Kidney glomerular epithelial cell (primary cell): ENCODE data around the gene UAP1L1.
"Not testable (repeated sequence)": the region's sequence is repeated elsewhere in the genome, so short reads cannot be mapped to it uniquely, and the experiment has no call there.

Experiments used
- DNase-seq: peaks from one replicate; lab custom pipeline; 2025; lab: John Stamatoyannopoulos, UW

The UAP1L1 gene

GRCh38 chr9:137077010-137077747 lies at the start of gene UAP1L1:
UAP1L1 (plus strand) TSS chr9:137077517; CDS start chr9:137077533, 16 bp downstream.
- no peak for DNase-seq

DNA sequence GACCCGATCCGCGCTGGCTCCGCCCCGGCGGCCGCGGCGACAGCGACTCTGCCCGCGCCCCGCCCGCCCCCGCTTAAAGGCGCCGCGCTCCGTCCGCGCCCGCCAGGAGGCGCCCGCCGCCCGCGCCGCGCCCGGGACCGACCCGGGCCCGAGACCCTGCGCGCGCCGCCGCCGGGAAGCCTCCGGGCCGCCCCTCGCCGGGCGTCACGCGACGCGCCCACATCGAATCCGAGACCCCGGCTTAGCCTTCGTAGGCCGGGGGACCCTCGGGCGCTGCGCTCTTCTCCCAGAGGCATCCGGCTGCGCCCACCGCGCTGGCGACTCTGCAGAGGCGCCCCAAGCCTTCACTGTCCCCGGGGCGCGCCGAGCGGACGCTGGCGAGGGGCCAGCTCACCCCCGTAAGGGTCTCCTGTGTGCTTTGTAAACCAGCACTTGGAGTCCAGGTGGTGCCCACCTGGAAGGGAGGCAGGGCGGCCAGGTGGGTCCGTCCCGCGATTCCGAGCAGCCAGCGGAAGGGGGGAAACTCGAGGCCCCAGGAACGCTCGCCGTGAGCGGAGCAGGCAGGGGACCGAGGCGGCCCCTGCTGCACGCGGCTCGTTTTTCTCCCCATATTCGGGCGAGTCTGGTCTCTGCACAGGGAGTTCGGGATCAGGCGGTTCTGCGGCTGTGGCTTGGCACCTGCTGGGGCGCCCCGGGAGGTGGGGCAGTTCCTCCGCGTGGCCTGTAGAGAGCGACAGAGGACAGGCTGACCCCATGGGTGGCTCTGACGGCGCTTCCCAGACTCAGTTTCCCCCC lies 48.9 kb upstream of the UAP1L1 start:
- DNase-seq = no peak

DNA sequence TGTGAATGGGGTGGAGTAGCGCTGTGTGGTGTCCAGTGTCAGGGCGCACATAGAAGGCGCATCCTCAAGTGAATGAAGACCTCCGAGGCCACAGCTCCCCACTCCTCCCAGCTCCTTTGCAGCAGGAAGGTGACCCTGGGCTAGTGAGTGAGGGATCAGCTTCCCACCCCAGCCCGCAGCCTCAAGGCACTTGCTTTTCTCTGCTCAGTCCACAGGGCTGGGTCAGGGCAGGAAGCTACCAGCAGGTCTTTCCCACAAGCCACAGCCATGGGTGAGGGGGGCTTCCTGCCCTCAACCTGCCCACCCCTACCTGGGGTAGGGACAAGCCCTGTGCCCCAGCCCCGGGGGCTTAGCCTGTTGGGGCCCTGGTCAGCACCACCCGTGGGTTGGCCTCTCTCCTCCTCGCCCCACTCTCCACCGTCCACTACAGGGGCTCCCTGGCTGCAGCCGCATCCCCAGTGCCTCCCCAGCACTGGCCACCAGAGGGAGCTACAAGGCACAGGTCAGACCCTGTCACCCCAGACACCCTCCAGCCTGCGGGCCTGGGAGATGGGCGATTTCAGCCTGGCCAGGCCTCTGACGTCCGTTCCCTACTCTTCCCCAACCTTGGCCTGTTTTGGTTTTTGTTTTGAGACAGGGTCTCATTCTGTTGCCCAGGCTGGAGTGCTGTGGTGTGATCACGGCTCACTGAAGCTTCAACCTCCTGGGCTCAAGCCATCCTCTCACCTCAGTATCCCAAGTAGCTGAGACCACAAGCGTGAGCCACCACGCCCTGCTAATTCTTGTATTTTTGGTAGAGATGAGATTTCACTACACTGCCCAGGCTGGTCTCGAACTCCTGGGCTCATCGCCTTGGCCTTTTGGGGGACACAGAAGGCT lies 48.0 kb upstream of the UAP1L1 start:
- no peak for DNase-seq

GRCh38 chr9:137030006-137030405 lies 47.3 kb upstream of the UAP1L1 start:
- DNase-seq = no peak

DNA sequence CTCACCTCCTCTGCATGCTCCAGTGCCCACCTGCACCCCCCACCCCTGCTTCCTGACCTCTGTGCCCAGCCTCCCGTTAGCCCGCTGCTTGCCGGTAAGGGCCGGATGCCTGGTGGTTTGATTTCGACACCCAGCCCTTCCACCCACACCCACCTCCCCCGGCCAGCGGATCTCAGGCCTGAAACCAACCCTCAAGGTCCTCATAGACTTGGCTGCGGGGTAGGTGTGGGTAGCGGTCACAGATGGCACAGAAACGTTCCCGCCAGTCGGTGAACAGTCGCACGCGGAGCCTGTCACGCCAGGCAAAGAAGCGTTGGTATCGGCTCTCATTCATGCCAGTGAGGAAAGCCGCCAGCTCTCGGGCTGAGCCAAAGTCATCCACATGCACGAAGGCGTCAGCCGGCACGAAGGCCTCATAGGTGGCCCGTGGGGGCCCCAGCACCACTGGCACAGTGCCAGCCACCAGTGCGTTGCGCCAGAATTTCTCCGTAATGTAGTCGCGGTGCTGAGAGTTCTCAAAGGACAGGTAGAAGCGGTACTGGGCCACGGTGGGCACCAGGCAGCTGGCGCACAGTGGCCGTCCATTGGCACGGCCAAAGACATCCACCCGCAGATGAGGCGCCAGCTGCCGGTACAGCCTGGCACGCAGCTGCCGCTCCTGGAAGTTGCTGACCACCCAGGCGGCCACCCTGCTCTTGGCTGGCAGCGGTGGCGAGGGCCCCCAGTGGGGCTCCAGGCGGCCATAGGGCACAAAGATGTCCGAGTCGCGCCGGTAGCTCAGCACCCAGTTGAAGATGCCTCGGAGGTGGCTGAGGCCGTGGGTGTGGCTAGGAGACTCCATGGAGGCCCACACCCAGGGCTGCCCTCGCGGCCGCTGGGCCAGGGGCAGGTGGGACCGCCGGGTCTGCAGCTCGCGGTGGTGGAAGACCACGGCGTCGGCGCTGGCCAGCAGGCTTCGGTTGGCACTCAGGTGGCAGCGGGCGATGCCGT lies 46.5 kb upstream of the UAP1L1 start:
- no peak for DNase-seq

DNA sequence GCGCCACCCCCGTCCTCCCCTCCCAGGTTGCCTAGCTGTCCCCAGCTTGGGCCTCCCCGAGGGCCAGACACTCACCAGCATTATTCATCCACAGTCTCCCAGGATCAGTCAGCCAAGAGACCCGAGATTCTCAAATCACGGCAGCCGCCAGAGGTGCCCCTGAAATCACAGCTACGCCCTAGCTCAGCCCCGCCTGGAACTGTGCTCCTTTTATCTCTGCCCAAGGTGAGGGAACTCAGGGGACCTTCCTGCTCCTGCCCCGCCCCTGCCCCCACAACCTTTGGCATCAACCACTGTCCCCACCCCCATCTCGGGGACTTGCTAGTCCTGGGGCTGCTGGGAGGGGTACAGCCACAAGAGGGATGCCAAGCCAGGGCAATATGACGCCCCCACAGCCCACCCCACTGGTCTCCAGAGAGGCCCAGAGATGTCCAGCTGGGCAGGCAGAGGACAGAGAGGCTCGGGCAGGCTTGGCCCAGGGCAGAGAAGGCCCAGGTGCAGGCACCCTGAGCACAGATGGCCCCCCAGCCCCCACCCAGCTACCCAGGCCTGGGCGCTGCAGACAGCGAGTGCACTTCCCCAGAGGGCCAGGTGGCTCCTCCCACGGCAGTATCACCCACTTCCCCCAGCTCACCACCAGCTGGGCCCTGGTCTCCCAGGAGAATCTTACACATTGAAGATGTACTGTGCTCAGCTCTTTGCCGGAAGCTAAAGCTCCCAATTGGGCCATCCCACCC lies 45.2 kb upstream of the UAP1L1 start, which contains the start of gene FUT7:
Gene FUT7, minus strand, starts transcription at position 185 of the 737 bp plus-strand sequence. Its CDS starts 97 bp downstream, at position 88.
- no peak for DNase-seq

GRCh38 chr9:137032858-137033257 lies 44.5 kb upstream of the UAP1L1 start:
- DNase-seq = no peak

DNA sequence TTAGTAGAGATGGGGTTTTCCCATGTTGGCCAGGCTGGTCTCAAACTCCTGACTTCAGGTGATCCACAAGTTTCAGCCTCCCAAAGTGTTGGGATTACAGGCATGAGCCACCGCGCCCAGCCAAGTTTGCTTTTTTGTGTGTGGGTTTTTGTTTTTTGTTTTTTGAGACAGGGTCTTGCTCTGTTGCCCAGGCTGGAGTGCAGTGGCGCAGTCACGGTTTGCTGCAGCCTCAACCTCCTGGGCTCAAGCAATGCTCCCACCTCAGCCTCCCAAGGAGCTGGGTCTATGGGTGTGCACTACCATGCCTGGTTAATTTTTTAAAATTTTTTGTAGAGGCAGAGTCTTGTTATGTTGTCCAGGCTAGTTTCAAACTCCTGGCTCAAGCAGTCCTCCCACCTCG lies 43.8 kb upstream of the UAP1L1 start:
- not testable (repeated sequence) for DNase-seq

DNA sequence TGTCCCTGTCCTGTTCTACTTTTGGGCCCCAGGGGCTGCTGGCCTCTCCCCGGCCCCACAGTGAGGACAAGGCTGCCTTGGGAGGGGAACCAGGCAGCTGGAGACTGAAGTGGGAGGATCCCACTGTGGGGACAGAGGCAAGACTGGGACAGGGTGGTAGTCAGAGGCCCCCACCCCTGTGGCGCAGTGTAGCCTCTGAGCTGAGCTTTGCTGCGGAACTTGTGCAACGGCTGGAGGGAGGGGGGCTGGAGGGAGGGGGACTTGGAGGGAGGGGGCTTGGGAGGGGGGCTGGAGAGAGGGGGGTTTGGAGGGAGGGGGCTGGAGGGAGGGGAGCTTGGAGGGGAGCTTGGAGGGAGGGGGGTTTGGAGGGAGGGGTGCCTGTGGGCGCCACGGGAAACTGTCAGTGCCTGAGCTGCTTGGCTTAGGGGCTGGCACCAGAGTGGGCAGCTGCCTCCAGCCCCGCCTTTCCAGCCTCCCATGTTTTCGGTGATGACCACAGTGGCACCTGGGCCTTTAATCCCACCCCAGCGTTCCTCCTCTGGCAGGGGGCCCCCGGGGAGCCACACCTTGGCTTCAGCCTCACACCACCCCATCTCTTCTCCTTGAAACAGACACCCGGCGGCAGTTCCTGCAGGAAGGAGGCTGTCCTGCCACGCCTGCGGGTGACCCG lies 43.1 kb upstream of the UAP1L1 start:
- no peak for DNase-seq

- DNase-seq = peak; percentile 74
Measured at GRCh38 chr9:137034709-137035506, 42.4 kb upstream of the UAP1L1 start.

- no peak for DNase-seq
Measured at GRCh38 chr9:137035507-137035834, 41.8 kb upstream of the UAP1L1 start.

DNA sequence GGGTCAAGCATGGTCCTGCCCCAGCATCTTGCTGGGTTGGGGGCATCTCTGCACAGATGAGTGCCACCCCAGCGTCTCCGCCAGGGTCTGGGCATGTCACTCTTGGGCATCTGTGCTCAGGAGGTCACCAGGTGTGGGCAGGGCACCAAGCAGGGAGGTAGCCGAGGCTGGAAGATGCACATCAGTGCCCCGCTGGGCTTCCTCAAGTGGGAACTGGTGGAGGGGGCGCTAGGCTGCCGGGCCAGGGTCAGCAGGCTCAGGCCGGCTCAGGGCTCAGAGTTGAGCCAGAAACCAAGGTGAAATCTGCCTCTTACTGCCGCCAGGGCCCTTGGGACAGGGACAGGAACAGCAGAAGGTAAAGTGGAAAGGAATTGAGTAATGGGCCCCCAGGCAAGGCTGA lies 41.4 kb upstream of the UAP1L1 start:
- DNase-seq = no peak

- no peak for DNase-seq
Measured at GRCh38 chr9:137037035-137037434, 40.3 kb upstream of the UAP1L1 start.

GRCh38 chr9:137037483-137037882 lies 39.8 kb upstream of the UAP1L1 start:
- DNase-seq = no peak

- no peak for DNase-seq
Measured at GRCh38 chr9:137038916-137039315, 38.4 kb upstream of the UAP1L1 start.

DNA sequence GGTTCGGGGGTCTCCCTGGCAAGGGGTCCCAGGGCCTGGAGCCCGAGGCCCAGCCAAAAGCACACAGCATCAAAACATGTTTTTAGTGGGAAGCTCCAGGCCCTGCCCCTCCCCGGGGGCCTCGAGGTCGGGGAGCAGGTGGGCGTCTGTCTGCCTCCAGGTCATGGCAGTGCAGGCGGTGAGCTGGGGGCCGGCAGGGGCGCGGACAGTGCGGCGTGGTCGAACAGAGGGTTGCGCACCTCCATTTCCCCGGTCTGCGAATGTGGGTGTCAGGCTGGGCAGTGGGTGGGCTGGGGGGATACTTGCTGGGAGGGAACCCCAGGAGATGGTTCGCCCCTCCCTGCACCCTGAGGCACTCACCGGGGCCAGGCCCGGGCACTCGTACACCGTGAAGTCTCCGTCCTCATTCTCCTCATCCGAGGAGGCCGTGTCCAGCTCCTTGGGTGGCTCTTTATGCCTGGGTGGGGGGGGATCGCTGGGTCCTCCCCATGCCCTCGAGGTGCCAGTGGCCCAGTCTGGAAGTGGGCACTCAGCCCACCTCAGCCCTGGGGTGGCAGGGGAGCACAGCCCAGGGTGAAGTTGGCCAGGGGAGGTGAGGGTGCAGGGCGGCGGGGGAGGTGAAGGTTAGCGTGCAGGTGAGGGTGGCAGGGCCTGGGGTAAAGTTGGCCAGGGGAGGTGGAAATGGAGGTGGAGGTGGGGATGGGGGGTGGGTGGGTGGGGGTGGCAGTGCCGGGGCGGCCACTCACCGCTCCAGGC lies 37.5 kb upstream of the UAP1L1 start:
- DNase-seq = no peak

GRCh38 chr9:137040568-137040967 lies 36.7 kb upstream of the UAP1L1 start:
- no peak for DNase-seq

GRCh38 chr9:137041124-137041523 lies 36.2 kb upstream of the UAP1L1 start:
- no peak for DNase-seq
